ENCODE measurements around the gene CNTNAP2. TPM values are rescaled to one million over a fixed set of nuclear protein-coding genes. Genes with fewer than 3 reads are reported as not detected.

Gene CNTNAP2
- total RNA-seq, 2 experiments from 2014 or later, result not detected

DNA sequence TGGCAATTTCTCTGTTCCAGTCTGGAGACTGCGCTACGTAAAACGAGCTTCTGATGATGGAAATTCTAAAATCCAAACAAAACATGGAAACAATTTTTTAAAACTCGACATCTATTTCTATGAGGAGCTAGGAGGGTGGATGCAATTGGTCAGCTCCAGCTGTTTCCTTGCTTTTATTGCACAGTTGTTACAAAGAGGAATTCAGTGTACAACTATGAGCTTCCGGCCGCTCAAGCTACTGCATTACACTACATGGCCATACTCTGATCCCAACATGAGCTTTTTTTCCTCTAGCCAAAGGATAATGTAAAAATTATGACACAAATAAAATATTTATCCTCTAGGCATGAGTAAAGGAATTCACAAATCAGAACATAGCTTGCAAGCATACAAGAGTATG lies 2070.9 kb downstream of the CNTNAP2 start:
- Mint-ChIP-seq H3K27ac (no peak overlapping the region), H3K9me3 (no peaks in the 10 kb centered on the region), H3K4me3 (no peak overlapping the region), H3K27me3 (peaks cover 14% of the 10 kb centered on the region), H3K36me3 (ENCODE audit: low read depth) (no peaks in the 10 kb centered on the region), H3K4me1 (ENCODE audit: low read depth) (no peaks in the 10 kb centered on the region)
- Histone ChIP-seq H3K27ac (ENCODE audit: low read depth in 1 of 2, low read length in 2 of 2) (no peak overlapping the region), H3K36me3 (ENCODE audit: insufficient read depth, low read length) (no peaks in the 10 kb centered on the region), H3K4me3 (ENCODE audit: low read length) (no peak overlapping the region), H3K27me3 (ENCODE audit: control insufficient read depth in 1 of 2, insufficient read depth in 2 of 2, low read length in 2 of 2) (no peaks in the 10 kb centered on the region), H3K4me1 (ENCODE audit: insufficient read depth, low read length) (no peaks in the 10 kb centered on the region), H3K9me3 (ENCODE audit: control insufficient read depth in 1 of 2, insufficient read depth in 1 of 2, low read length in 2 of 2) (no peaks in the 10 kb centered on the region)
- DNase-seq (no peak), ATAC-seq (ENCODE audit: poor library complexity) (no peak)
- intact Hi-C loops (cut with DNase I, micrococcal nuclease), result no loop called here
- CTCF ChIA-PET, result no interaction called here
- POLR2A ChIA-PET, result no interaction called here
- TF ChIP-seq, protein P1, sequence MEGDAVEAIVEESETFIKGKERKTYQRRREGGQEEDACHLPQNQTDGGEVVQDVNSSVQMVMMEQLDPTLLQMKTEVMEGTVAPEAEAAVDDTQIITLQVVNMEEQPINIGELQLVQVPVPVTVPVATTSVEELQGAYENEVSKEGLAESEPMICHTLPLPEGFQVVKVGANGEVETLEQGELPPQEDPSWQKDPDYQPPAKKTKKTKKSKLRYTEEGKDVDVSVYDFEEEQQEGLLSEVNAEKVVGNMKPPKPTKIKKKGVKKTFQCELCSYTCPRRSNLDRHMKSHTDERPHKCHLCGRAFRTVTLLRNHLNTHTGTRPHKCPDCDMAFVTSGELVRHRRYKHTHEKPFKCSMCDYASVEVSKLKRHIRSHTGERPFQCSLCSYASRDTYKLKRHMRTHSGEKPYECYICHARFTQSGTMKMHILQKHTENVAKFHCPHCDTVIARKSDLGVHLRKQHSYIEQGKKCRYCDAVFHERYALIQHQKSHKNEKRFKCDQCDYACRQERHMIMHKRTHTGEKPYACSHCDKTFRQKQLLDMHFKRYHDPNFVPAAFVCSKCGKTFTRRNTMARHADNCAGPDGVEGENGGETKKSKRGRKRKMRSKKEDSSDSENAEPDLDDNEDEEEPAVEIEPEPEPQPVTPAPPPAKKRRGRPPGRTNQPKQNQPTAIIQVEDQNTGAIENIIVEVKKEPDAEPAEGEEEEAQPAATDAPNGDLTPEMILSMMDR (IDR thresholded peaks at IDR 0.05), result no peak

- CTCF ChIA-PET, result no interaction called here
- H3K36me3 ChIP-seq (ENCODE audit: insufficient read depth, low read length), result no peaks in the 10 kb centered on the region
- no peak overlapping the region for H3K4me3 ChIP-seq (ENCODE audit: low read length)
- no peaks in the 10 kb centered on the region for H3K4me1 Mint-ChIP-seq (ENCODE audit: low read depth)
- H3K4me1 ChIP-seq (ENCODE audit: insufficient read depth, low read length), result no peaks in the 10 kb centered on the region
- intact Hi-C loops (cut with DNase I, micrococcal nuclease), result no loop called here
- POLR2A ChIA-PET, result no interaction called here
- H3K4me3 Mint-ChIP-seq, result no peak overlapping the region
- no peaks in the 10 kb centered on the region for H3K36me3 Mint-ChIP-seq (ENCODE audit: low read depth)
- TF ChIP-seq, protein P1 (IDR thresholded peaks at IDR 0.05), result no peak
- no peak overlapping the region for H3K27ac ChIP-seq (ENCODE audit: low read depth in 1 of 2, low read length in 2 of 2)
- no peaks in the 10 kb centered on the region for H3K9me3 ChIP-seq (ENCODE audit: control insufficient read depth in 1 of 2, insufficient read depth in 1 of 2, low read length in 2 of 2)
- H3K9me3 Mint-ChIP-seq, result no peaks in the 10 kb centered on the region
- no peaks in the 10 kb centered on the region for H3K27me3 ChIP-seq (ENCODE audit: control insufficient read depth in 1 of 2, insufficient read depth in 2 of 2, low read length in 2 of 2)
- H3K27ac Mint-ChIP-seq, result no peak overlapping the region
- DNase-seq (no peak), ATAC-seq (ENCODE audit: poor library complexity) (no peak)
- peaks cover 7% of the 10 kb centered on the region for H3K27me3 Mint-ChIP-seq
Measured at GRCh38 chr7:148191391-148192065, 2074.9 kb downstream of the CNTNAP2 start.

GRCh38 chr7:148192491-148192890 lies 2075.9 kb downstream of the CNTNAP2 start:
- Mint-ChIP-seq H3K4me3 (no peak overlapping the region), H3K27ac (no peak overlapping the region), H3K4me1 (ENCODE audit: low read depth) (no peaks in the 10 kb centered on the region), H3K9me3 (no peaks in the 10 kb centered on the region), H3K36me3 (ENCODE audit: low read depth) (no peaks in the 10 kb centered on the region), H3K27me3 (peaks cover 9% of the 10 kb centered on the region)
- TF ChIP-seq, protein P1 (IDR thresholded peaks at IDR 0.05), result no peak
- DNase-seq (no peak), ATAC-seq (ENCODE audit: poor library complexity) (no peak)
- Histone ChIP-seq H3K27me3 (ENCODE audit: control insufficient read depth in 1 of 2, insufficient read depth in 2 of 2, low read length in 2 of 2) (no peaks in the 10 kb centered on the region), H3K9me3 (ENCODE audit: control insufficient read depth in 1 of 2, insufficient read depth in 1 of 2, low read length in 2 of 2) (no peaks in the 10 kb centered on the region), H3K36me3 (ENCODE audit: insufficient read depth, low read length) (no peaks in the 10 kb centered on the region), H3K4me1 (ENCODE audit: insufficient read depth, low read length) (no peaks in the 10 kb centered on the region), H3K27ac (ENCODE audit: low read depth in 1 of 2, low read length in 2 of 2) (no peak overlapping the region), H3K4me3 (ENCODE audit: low read length) (no peak overlapping the region)
- intact Hi-C loops (cut with DNase I, micrococcal nuclease), result no loop called here
- ChIA-PET CTCF (no interaction called here), POLR2A (no interaction called here)

All from CD4-positive, alpha-beta T cell (primary cell).